Endothelial cell of umbilical vein (primary cell): Measurements from ENCODE around the gene OR8G1. TPM values are rescaled to one million over a fixed set of nuclear protein-coding genes. Genes with fewer than 3 reads are reported as not detected.

ENCODE experiments used
- BruUV-seq: library from RNA; stranded (reverse); fragments of 400-500 nt; replicated peaks from 2 replicates; lab custom pipeline; 2021; lab: Mats Ljungman, UMichigan
- CTCF ChIA-PET: fragments of 300-600, 350-600 bp; sonication (Branson Sonifier 250); formaldehyde crosslinking; loops from one replicate; lab custom pipeline; 2021; ENCODE audit warnings: antibody characterized with exemption, inconsistent platforms; lab: Charles Lee
- POLR2A ChIA-PET: fragments of 300-600, 350-600 bp; sonication (Branson Sonifier 250); formaldehyde crosslinking; loops from one replicate; lab custom pipeline; 2021; ENCODE audit warnings: antibody characterized with exemption, inconsistent platforms; lab: Charles Lee
- DNase-seq: peaks from one replicate; pipeline ENCODE4 v3.0.0-alpha.2; 2011; ENCODE audit warnings: low read depth, low spot score
- FAIRE-seq: peaks from 2 replicates; lab custom pipeline; 2011; peaks lifted over from hg19 to GRCh38; lab: Jason Lieb, UNC
- H2AFZ ChIP-seq: 2 replicates; pipeline ENCODE4 v1.6.0; 2012; ENCODE audit warnings: low read depth, low read length, control low read depth, inconsistent platforms
- H3K27ac ChIP-seq: 2 replicates; pipeline ENCODE4 v1.5.1; 2011; ENCODE audit warnings: low read depth, mild to moderate bottlenecking, control low read depth, low read length, moderate library complexity; ENCODE audit not compliant: insufficient read depth
- H3K27me3 ChIP-seq, 2 experiments: 2 replicates each; pipeline versions ENCODE4 v1.6.0 to v1.6.1; 2011; ENCODE audit warnings: low read length in 2 of 2, mixed read lengths in 1 of 2; ENCODE audit not compliant: control insufficient read depth in 2 of 2, insufficient read depth in 2 of 2
- H3K36me3 ChIP-seq, 2 experiments: 2 replicates in 1 of 2; 3 replicates in 1 of 2; pipeline ENCODE4 v1.5.1; 2011; ENCODE audit warnings: low read length in 2 of 2, mild to moderate bottlenecking in 1 of 2, moderate library complexity in 1 of 2; ENCODE audit not compliant: control insufficient read depth in 2 of 2, insufficient read depth in 2 of 2; ENCODE audit errors: extremely low read depth in 1 of 2
- H3K4me1 ChIP-seq: 3 replicates; pipeline ENCODE4 v1.5.1; 2011; ENCODE audit warnings: mild to moderate bottlenecking, low read length; ENCODE audit not compliant: control insufficient read depth, insufficient read depth; ENCODE audit errors: extremely low read depth
- H3K4me2 ChIP-seq: 2 replicates; pipeline ENCODE4 v1.6.1; 2011; ENCODE audit warnings: low read length, control low read depth, mixed read lengths; ENCODE audit not compliant: insufficient read depth
- H3K4me3 ChIP-seq, 3 experiments: fragments of 200-600 bp in 1 of 3; sonication (generic), shearing (Covaris generic) in 1 of 3; replicated peaks in 1 of 3; 2 replicates each; pipeline ENCODE4 v1.5.1; 2011 to 2016; ENCODE audit warnings: control low read depth in 3 of 3, low read length in 3 of 3, mild to moderate bottlenecking in 2 of 3, inconsistent platforms in 1 of 3, low read depth in 1 of 3, moderate library complexity in 1 of 3; ENCODE audit not compliant: insufficient read depth in 1 of 3
- H3K79me2 ChIP-seq: 2 replicates; pipeline ENCODE4 v1.6.0; 2012; ENCODE audit warnings: low read length, inconsistent platforms; ENCODE audit not compliant: control insufficient read depth, insufficient read depth
- H3K9ac ChIP-seq: replicated peaks from 2 replicates; pipeline ENCODE3; 2011; ENCODE audit warnings: low read length, control low read depth; ENCODE audit not compliant: insufficient read depth; ENCODE audit errors: extremely low read depth
- H3K9me1 ChIP-seq: replicated peaks from 3 replicates; pipeline ENCODE4 v1.6.0; 2011; ENCODE audit warnings: mild to moderate bottlenecking, low read length; ENCODE audit not compliant: control insufficient read depth, insufficient read depth; ENCODE audit errors: extremely low read depth
- H3K9me3 ChIP-seq: replicated peaks from 2 replicates; pipeline ENCODE4 v1.5.1; 2012; ENCODE audit warnings: low read length, inconsistent platforms; ENCODE audit not compliant: control insufficient read depth, insufficient read depth
- H4K20me1 ChIP-seq: replicated peaks from 2 replicates; pipeline ENCODE3; 2011; ENCODE audit warnings: mild to moderate bottlenecking, low read length; ENCODE audit not compliant: control insufficient read depth, insufficient read depth; ENCODE audit errors: extremely low read depth
- CTCF ChIP-seq, 2 donors: IDR thresholded peaks; 1 replicate in 1 of 2; 2 replicates in 1 of 2; pipeline ENCODE4 v1.5.1; 2011; ENCODE audit warnings: low read length in 2 of 2, mild to moderate bottlenecking in 2 of 2, moderate library complexity in 2 of 2, control low read depth in 1 of 2, inconsistent platforms in 1 of 2, low read depth in 1 of 2; ENCODE audit not compliant: insufficient read depth in 1 of 2; ENCODE audit errors: extremely low read depth in 1 of 2
- FOS ChIP-seq: IDR thresholded peaks from 2 replicates; pipeline ENCODE4 v1.6.1; 2011; ENCODE audit warnings: mild to moderate bottlenecking, low read length, moderate library complexity, borderline replicate concordance; ENCODE audit not compliant: insufficient read depth
- GATA2 ChIP-seq: IDR thresholded peaks from 2 replicates; pipeline ENCODE4 v1.7.0; 2011; ENCODE audit warnings: low read depth, mild to moderate bottlenecking, moderate library complexity, mixed read lengths, low read length; ENCODE audit not compliant: insufficient read length, insufficient read depth
- JUN ChIP-seq: IDR thresholded peaks from 2 replicates; pipeline ENCODE4 v1.6.1; 2011; ENCODE audit warnings: borderline replicate concordance, low read depth; ENCODE audit not compliant: insufficient read length, insufficient read depth
- MYC ChIP-seq: IDR thresholded peaks from one replicate; pipeline ENCODE4 v1.6.1; 2011; ENCODE audit warnings: mild to moderate bottlenecking, low read depth, low read length
- POLR2A ChIP-seq: IDR thresholded peaks from 2 replicates; pipeline ENCODE4 v1.6.1; 2012; ENCODE audit warnings: low read depth, mild to moderate bottlenecking, control low read depth, low read length
- POLR2AphosphoS5 ChIP-seq: IDR thresholded peaks from 2 replicates; pipeline ENCODE4 v1.6.1; 2012; ENCODE audit warnings: low read depth, mild to moderate bottlenecking, control low read depth, low read length, moderate library complexity; ENCODE audit not compliant: insufficient read depth
- dilution Hi-C: fragments of 300-500 bp; cut with MboI; formaldehyde crosslinking; loops from one replicate; pipeline ENCODE4 v1.15.0; 2019; ENCODE audit warnings: low sequenced_read_pairs; ENCODE audit not compliant: extremely low pct_ligation_motif_present
- intact Hi-C: fragments of 100-400 bp; cut with micrococcal nuclease; formaldehyde crosslinking; loops from one replicate; pipeline ENCODE4 v1.10.0; 2022
- polyA plus RNA-seq, 4 experiments: library from polyadenylated mRNA; depleted of rRNA in 3 of 4; stranded (reverse) in 3 of 4; unstranded in 1 of 4; fragments of >200 nt; gene quantifications; 2 replicates each; pipeline versions ENCODE4 v1.2.1 to v1.2.3, GENCODE V29; 2011 to 2012; ENCODE audit warnings: missing spikeins in 1 of 4
- total RNA-seq: library from RNA; stranded (reverse); gene quantifications from 2 replicates; pipeline ENCODE4 v1.2.3, GENCODE V29; 2021

Gene OR8G1
- total and polyA plus RNA-seq, 2 donors (not counting 3 experiments of a cell fraction or from before 2014, with no cell fraction given) = not detected

DNA sequence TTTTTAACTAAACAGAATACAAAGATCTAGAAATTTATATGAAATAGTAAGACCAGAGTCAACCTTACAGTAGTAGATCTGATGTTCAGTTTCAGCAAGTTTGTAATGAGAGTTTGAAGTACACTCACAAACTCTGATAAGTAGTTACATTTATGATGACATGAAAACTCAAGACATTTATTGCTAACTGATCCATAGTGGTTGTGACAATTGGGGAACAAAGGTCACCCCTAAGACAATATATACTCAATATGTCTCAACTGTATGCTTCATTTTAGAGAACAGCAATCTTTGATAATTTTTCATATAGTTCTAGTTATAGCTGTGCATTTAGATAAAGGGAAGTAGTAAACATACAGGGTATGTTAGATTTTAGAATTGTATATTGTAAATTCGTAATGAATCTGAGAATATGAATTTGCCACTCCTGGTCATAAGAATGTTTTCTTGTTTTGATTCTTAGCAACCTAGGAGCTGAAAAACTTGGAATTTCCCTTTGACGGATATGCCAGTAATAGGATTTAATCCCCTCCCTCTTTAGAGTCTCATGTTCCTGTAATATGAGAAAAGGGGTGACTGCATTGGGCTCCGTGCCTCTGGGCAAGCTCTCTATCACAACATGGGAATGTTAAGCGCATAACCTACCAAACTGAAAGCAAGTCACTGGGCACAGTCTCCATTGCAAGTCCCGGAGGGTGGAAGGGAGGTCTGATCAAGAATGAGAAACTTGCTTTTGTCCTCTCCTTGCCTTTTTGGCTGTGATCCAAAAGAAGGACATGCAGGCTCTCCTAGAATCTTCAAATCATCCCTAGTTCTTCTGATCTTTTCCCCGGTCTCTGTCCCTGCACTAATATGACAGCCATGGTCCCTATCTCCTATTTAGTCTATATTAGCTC, 46.4 kb upstream of the OR8G1 start:
- no peak overlapping the region for H3K4me3 ChIP-seq
- H3K79me2 ChIP-seq = no peaks in the 10 kb centered on the region
- H3K4me1 ChIP-seq = no peaks in the 10 kb centered on the region
- H3K9me3 ChIP-seq = no peaks in the 10 kb centered on the region
- no peak overlapping the region for H2AFZ ChIP-seq
- DNase-seq (no peak), FAIRE-seq (no peak)
- no peak for TF ChIP-seq CTCF (IDR thresholded peaks at IDR 0.05; ENCODE audit: extremely low read depth in 1 of 2, insufficient read depth in 1 of 2, low read depth in 1 of 2, low read length in 2 of 2)
- TF ChIP-seq GATA2 = no peak
- TF ChIP-seq JUN = no peak
- no peak for TF ChIP-seq POLR2A
- no peak for TF ChIP-seq POLR2AphosphoS5
- no peak for TF ChIP-seq FOS
- no peak for TF ChIP-seq MYC
- H3K27me3 ChIP-seq = peaks cover 6 to 9% of the 10 kb centered on the region in 2 experiments
- intact Hi-C loops (loop anchor here (1.0 to 5.0 kb wide), 5 partner anchors 42 to 553 kb away; partner anchors contain the start of gene ZNF202), dilution Hi-C loops (no loop called here)
- H3K27ac ChIP-seq = no peak overlapping the region
- ChIA-PET POLR2A (no interaction called here), CTCF (interaction anchor here (0.6 to 13.5 kb wide), 31 partner anchors 8 to 453 kb away, joined by 3 to 363 read pairs (median 4); partner anchors contain the start of genes VWA5A and ZNF202)
- H3K9ac ChIP-seq = no peak overlapping the region
- H4K20me1 ChIP-seq = no peaks in the 10 kb centered on the region
- no peaks in the 10 kb centered on the region for H3K36me3 ChIP-seq
- no TSS peak for BruUV-seq
- no peak overlapping the region for H3K4me2 ChIP-seq
- no peaks in the 10 kb centered on the region for H3K9me1 ChIP-seq
